IgD-negative memory B cell (primary cell): ENCODE data around the gene MLEC. TPM values are rescaled to one million over a fixed set of nuclear protein-coding genes. Genes with fewer than 3 reads are reported as not detected.

Experiments
- H3K27ac Mint-ChIP-seq, 3 donors: one replicate each; pipeline ENCODE4 v1.8.0; 2020 to 2022; ENCODE audit warnings: mild to moderate bottlenecking in 3 of 3, mixed read lengths in 3 of 3, moderate library complexity in 1 of 3
- H3K27me3 Mint-ChIP-seq: one replicate; pipeline ENCODE4 v1.8.0; 2021; ENCODE audit warnings: mixed read lengths
- H3K36me3 Mint-ChIP-seq: one replicate; pipeline ENCODE4 v1.8.0; 2020; ENCODE audit warnings: mild to moderate bottlenecking, mixed read lengths
- H3K4me1 Mint-ChIP-seq, 3 donors: one replicate each; pipeline ENCODE4 v1.8.0; 2020 to 2022; ENCODE audit warnings: mixed read lengths in 3 of 3, mild to moderate bottlenecking in 1 of 3
- H3K4me3 Mint-ChIP-seq, 4 donors: one replicate each; pipeline ENCODE4 v1.8.0; 2020 to 2022; ENCODE audit warnings: mild to moderate bottlenecking in 4 of 4, mixed read lengths in 4 of 4, moderate library complexity in 3 of 4
- H3K9me3 Mint-ChIP-seq, 3 donors: one replicate each; pipeline ENCODE4 v1.8.0; 2020 to 2021; ENCODE audit warnings: mixed read lengths in 3 of 3, mild to moderate bottlenecking in 1 of 3
- polyA plus RNA-seq: library from polyadenylated mRNA; unstranded; fragments of 300-500 nt; fragmentation: Illumina TruSeq; gene quantifications from one replicate; pipeline ENCODE4 v1.2.3, GENCODE V29; 2021

MLEC gene, protein sequence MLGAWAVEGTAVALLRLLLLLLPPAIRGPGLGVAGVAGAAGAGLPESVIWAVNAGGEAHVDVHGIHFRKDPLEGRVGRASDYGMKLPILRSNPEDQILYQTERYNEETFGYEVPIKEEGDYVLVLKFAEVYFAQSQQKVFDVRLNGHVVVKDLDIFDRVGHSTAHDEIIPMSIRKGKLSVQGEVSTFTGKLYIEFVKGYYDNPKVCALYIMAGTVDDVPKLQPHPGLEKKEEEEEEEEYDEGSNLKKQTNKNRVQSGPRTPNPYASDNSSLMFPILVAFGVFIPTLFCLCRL
- polyA plus RNA-seq = 64.3 TPM

DNA sequence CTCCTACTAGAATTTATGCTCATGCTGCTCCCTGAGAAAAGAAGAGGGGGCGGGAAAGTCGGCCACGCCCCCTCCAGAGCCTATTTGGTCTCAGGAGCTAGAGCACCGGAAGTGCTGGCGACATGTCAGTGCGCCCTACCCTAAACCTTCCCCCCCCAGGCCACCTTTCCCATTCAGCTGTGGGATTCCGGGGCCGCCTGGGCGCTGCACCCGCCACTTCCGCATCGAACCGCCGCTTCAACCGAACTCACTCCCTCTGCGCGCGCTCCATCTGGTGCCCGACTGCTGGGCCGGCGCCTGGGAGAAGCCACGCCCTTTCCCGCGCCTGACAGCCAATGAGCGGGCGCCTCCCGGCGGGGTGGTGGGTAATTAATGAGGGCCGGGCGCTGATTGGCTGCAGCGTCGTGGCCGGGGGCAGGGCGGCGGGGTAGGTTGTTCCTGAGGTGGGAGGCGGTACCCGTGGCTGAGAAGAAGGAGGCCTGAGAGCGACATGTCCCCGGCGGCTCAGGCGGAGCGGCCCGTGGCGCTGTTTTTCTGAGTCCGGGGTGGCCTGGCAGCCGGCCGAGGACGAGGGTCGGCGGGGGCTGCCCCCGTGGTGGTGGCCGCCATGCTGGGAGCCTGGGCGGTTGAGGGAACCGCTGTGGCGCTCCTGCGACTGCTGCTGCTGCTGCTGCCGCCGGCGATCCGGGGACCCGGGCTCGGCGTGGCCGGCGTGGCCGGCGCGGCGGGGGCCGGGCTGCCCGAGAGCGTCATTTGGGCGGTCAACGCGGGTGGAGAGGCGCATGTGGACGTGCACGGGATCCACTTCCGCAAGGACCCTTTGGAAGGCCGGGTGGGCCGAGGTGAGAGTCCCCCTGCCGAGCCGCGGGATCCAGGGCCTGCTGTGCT, at the start of gene MLEC:
MLEC (plus strand) TSS at position 460 of the 888 bp plus-strand sequence; CDS start at position 608, 148 bp downstream.
- H3K9me3 Mint-ChIP-seq = peaks cover 0 to 4% (median 0%) of the 10 kb centered on the region in 3 donors
- H3K4me3 Mint-ChIP-seq = peak within 1 kb of the TSS; percentile 89 to 97 (median 95)
- peaks cover 27 to 34% (median 29%) of the 10 kb centered on the region in 3 donors for H3K4me1 Mint-ChIP-seq
- no peaks in the 10 kb centered on the region for H3K27me3 Mint-ChIP-seq
- H3K36me3 Mint-ChIP-seq = no peaks in the 10 kb centered on the region
- peak within 1 kb of the TSS; percentile 94 to 97 (median 96) for H3K27ac Mint-ChIP-seq

DNA sequence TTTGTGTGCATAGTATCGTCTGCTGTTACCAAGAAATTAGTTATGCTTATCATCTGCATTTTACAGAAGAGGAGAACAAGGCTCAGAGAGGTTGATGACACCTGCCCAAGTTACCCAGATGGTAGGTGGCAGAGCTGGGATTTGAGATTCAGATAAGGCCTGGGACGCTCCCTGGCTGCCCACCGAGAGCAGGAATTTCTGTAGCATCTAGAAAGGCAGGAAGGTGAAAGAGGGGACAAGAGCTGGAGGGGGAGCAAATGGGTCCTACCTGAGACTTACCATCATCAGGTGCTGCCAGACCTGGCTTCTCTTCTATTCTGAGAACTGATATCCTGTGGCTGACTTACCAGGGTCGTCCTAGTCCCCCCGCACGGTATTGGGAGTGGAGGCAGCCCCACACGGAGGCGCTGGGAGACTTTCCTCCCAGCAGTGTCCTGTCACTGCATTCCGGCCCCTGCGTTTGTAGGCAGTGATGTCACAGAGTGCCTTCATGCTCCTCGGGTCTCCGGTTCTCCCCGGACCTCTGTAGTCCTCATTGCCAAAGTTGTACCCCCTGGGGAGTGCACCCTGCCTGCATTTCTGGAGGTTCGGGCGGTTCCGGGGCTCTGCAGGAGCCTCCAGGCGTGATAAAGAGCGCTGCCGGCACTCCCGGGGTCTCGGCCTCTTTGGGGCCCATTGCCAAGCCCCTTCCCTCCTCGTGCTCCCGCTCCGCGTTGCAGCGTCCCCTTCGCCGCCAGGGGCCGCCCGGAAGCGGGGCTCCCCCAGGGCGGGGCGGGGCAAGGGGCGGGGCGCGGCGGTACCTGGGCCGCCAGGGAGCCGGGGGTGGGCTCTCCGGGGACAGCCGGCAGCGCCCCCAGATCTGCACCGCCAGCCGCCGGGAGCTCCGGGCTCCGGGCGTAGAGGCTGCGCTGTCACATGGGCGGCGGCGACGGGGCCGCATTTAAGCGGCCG, 46.9 kb upstream of the MLEC start, which contains the start of gene CABP1:
CABP1 (plus strand) TSS at position 856 of the 951 bp plus-strand sequence; CDS start at position 916, 60 bp downstream.
- Mint-ChIP-seq H3K4me1 (peaks cover 4 to 9% (median 5%) of the 10 kb centered on the region in 3 donors), H3K9me3 (no peaks in the 10 kb centered on the region), H3K27me3 (peaks cover 39% of the 10 kb centered on the region), H3K36me3 (peaks cover 3% of the 10 kb centered on the region), H3K4me3 (peak within 1 kb of the TSS; percentile 72 to 90 (median 84)), H3K27ac (no peak within 1 kb of the TSS)

DNA sequence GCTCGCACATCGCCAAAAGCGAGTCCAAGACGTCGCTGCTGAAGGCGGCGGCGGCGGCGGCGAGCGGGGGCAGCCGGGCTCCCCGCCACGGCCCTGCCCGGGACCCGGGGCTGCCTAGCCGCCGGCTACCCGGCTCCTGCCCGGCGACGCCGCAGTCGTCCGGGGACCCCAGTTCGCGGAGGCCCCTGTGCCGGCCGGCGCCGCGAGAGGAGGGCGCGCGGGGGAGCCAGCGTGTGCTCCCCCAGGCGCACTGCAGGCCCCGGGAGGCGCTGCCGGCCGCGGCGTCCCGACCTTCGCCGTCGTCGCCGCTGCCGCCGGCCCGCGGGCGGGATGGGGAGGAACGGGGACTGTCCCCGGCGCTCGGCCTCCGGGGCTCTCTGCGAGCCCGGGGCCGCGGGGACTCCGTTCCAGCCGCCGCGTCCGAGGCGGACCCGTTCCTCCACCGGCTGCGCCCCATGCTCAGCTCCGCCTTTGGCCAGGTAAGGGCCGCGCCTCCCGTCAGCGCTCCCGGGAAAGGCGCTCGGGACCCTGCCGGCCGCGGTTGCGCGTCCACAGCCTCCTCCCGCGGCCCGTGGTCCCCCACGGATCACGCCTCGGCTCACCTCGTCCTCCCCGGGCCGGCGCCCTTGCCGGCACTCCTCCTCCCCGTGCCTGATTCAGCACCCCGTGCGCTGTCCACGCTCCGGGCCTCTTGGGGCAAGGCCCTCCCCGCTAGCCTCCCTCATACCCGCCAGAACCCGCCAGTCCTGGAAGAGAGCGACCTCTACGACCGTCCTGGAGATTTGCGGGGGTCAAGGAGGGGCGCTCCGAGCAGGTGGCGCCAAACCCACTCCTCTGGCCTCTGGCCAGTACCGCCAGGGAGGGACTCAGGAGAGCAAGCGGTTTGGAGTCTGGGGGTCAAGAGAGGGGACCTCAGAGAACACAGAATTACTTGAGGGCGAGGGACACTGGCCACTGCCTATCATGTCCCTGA, 45.8 kb upstream of the MLEC start:
- H3K4me3 Mint-ChIP-seq = peak overlapping the region; percentile 41 to 90 (median 77)
- no peak overlapping the region for H3K27ac Mint-ChIP-seq
- peaks cover 46% of the 10 kb centered on the region for H3K27me3 Mint-ChIP-seq
- H3K4me1 Mint-ChIP-seq = peaks cover 4 to 9% (median 5%) of the 10 kb centered on the region in 3 donors
- H3K36me3 Mint-ChIP-seq = peaks cover 3% of the 10 kb centered on the region
- no peaks in the 10 kb centered on the region for H3K9me3 Mint-ChIP-seq

DNA sequence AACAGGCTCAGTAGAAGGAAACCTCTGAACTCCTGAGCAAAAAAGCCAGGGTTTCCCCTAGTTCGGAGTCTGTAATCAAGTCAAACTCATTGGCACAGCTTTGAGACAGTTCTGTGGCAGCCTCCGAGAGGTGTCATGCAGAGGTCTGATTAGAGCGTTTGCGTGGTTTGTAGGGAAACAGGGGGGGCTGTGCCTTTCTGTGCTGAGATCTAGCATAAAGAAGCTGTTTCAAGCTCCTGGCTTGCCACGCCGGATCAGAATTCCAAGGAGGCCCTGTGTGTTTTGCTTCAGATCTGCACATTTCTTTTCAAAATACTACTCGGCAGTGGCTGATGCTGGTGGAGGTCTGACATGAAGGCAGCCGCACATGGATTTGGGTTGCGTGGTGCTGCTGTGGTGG, 44.8 kb upstream of the MLEC start:
- H3K27ac Mint-ChIP-seq = no peak overlapping the region
- peaks cover 7 to 10% (median 8%) of the 10 kb centered on the region in 3 donors for H3K4me1 Mint-ChIP-seq
- no peaks in the 10 kb centered on the region for H3K36me3 Mint-ChIP-seq
- peak overlapping the region; percentile 44 to 82 (median 75) for H3K4me3 Mint-ChIP-seq
- H3K27me3 Mint-ChIP-seq = peaks cover 50% of the 10 kb centered on the region
- H3K9me3 Mint-ChIP-seq = no peaks in the 10 kb centered on the region

DNA sequence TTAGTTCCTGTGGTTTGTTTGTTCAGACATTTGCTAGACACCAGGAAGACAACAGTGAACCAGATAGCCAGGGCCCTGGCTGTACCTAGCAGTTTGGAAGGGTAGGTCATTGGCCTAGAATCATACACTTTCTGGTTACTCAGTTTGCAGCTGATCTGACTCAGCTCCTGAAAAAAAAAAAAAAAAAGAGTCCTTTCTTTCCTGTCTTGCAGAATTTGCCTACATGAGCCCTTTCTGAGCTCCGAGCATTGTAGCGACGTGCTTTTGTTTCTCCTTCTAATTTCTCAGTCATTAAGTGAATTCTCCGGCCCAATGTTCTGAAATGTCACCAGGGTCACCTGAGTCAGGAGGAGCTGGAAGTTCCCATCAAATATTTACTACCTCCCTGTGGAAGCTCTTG, 44.1 kb upstream of the MLEC start:
- Mint-ChIP-seq H3K4me1 (peaks cover 7 to 11% (median 10%) of the 10 kb centered on the region in 3 donors), H3K27ac (no peak overlapping the region), H3K27me3 (peaks cover 45% of the 10 kb centered on the region), H3K4me3 (peak overlapping the region in 3 of 4 donors; percentile 13 to 70 (median 37)), H3K36me3 (no peaks in the 10 kb centered on the region), H3K9me3 (no peaks in the 10 kb centered on the region)

DNA sequence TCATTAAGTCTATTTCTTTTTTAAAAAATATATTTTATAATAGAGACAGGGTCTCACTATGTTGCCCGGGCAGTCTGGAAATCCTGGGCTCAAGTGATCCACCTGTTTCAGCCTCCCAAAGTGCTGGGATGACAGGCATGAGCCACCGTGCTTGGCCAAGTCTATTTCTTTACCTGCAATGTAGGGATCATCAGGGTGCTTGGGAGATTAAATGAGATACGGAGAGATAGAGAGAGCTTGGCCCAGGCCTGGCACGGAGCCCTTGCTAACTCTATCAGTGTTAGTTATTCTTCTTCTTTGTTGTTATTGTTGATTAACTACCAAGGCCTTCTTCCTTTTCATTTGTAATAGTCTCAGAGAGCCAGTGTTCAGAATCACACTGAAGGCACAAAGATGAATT, 43.4 kb upstream of the MLEC start:
- no peak overlapping the region for H3K4me3 Mint-ChIP-seq
- H3K27me3 Mint-ChIP-seq = peaks cover 45% of the 10 kb centered on the region
- no peaks in the 10 kb centered on the region for H3K36me3 Mint-ChIP-seq
- H3K27ac Mint-ChIP-seq = no peak overlapping the region
- no peaks in the 10 kb centered on the region for H3K9me3 Mint-ChIP-seq
- peaks cover 13 to 16% (median 15%) of the 10 kb centered on the region in 3 donors for H3K4me1 Mint-ChIP-seq

DNA sequence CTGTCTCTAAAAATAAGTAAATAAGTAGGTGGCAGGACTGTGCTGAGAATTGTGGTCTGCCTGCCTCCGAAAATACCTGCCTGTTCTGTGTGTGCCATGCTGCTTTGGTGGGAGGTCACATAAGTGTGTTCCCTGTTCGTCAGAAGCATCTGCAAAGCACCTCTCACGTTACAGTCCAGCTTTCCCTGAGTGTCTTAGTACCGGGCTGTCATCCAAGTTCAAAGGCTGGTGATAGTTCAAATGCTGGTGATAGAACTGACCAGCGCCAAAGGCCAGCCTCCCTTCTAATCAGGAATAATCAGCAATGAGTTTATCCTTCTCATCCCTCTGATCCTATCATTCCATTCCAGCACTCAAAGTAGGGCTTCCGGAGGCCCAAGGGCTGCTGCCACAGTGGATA, 40.9 kb upstream of the MLEC start:
- peaks cover 0 to 1% (median 0%) of the 10 kb centered on the region in 3 donors for H3K9me3 Mint-ChIP-seq
- no peaks in the 10 kb centered on the region for H3K36me3 Mint-ChIP-seq
- peaks cover 61% of the 10 kb centered on the region for H3K27me3 Mint-ChIP-seq
- H3K4me3 Mint-ChIP-seq = no peak overlapping the region
- no peak overlapping the region for H3K27ac Mint-ChIP-seq
- H3K4me1 Mint-ChIP-seq = peaks cover 12 to 22% (median 19%) of the 10 kb centered on the region in 3 donors

DNA sequence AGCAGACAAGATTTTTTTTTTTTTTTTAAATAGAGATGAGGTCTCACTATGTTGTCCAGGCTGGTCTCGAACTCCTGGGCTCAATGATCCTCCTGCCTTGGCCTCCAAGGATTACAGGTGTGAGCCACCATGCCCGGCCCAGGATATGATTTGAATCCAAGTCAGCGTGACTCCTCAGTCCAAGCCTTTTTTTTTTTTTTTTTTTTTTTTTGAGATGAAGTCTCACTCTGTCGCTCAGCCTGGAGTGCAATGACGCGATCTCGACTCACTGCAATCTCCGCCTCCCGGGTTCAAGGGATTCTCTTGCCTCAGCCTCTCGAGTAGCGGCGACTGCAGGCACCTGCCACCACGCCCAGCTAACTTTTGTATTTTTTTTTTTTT, 39.6 kb upstream of the MLEC start:
- Mint-ChIP-seq H3K27me3 (peaks cover 55% of the 10 kb centered on the region), H3K9me3 (peaks cover 0 to 1% (median 0%) of the 10 kb centered on the region in 3 donors), H3K4me1 (peaks cover 12 to 19% (median 19%) of the 10 kb centered on the region in 3 donors), H3K4me3 (no peak overlapping the region), H3K36me3 (peaks cover 2% of the 10 kb centered on the region), H3K27ac (no peak overlapping the region)

DNA sequence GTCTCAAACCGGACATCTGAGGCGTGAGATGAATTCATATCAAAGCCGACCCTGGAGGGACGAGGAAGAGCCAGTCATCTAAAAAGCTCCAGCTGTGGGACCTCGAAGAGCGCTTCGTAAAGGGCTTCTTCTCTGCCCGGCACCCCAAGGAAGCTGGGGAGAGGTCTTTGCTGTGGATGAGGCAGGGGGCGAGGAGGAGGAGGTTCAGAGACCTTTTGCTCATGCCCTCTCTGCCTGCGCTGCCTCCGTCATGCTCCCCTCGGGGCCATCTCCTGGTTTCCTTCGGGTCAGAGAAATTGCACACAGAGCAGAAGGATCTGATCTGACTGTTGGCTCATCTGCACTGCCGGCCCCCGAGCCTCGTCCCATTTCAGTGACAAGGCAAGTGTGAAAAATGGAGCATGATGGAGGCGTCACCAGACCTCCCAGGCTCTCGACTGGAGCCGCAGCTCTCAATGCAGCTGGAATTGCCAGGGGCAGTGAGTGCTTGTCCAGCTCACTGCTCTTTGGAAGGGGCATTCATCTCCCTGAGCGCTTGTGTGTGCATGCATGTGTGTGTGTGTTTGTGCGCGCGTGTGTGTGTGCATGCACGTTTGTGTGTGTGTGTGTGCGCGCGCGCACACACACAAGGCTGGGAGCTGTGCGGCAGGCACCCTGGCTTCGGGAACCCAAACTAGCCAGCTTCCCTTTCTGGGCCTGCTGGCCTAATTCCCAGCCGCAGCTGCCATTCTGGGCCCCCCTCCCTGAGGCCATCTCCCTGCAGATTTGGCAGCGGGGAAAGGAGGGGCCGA, 37.3 kb upstream of the MLEC start:
- Mint-ChIP-seq H3K36me3 (peaks cover 2% of the 10 kb centered on the region), H3K27ac (peak overlapping the region in 1 of 3 donors; percentile 47), H3K9me3 (peaks cover 0 to 1% (median 0%) of the 10 kb centered on the region in 3 donors), H3K27me3 (peaks cover 52% of the 10 kb centered on the region), H3K4me3 (peak overlapping the region in 2 of 4 donors; percentile 74 to 89), H3K4me1 (peaks cover 12 to 19% (median 19%) of the 10 kb centered on the region in 3 donors)

DNA sequence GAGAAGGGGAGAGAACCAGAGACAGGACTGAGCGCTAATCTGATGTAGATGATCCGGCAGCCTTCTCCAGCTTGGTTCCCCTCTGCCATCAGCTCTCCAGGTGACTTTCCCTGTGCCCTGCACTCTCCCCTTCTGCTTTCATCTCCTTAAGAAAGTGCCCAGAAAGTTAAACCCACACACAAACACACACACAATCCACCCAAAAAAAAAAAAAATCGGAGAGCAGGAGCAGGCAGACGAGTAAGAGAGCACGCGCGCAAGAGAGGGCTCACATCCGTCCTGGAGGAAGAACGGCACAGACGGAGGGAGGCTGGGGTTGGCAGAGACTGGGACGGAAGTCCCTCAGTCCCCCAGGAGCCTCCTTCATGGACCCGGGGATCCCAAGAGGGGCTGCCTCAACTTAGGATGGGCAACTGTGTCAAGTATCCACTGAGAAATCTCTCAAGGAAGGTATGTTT, 36.7 kb upstream of the MLEC start:
- H3K9me3 Mint-ChIP-seq = peaks cover 0 to 1% (median 0%) of the 10 kb centered on the region in 3 donors
- peaks cover 2% of the 10 kb centered on the region for H3K36me3 Mint-ChIP-seq
- peaks cover 49% of the 10 kb centered on the region for H3K27me3 Mint-ChIP-seq
- no peak overlapping the region for H3K27ac Mint-ChIP-seq
- H3K4me3 Mint-ChIP-seq = no peak overlapping the region
- peaks cover 12 to 19% (median 19%) of the 10 kb centered on the region in 3 donors for H3K4me1 Mint-ChIP-seq

DNA sequence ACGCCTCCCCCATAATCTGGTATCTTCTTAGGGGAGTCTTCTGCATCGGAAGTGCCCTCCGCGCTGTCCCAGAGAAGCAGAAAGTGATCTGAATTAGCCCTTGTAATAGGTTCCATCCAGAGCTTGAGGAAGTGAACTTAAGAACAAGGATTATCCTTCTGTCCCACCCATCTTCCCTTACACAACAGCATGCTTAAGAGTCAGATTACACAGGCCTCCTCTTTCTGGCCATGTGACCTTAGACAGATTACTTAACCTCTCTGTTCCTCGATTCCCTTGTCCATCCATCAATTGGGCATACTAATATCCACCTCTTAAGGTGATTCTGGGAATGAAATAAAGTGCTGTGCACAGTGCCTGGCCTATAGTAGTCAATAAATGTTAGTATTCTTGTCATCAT, 35.1 kb upstream of the MLEC start:
- Mint-ChIP-seq H3K4me3 (no peak overlapping the region), H3K4me1 (peaks cover 12 to 18% (median 17%) of the 10 kb centered on the region in 3 donors), H3K36me3 (peaks cover 2% of the 10 kb centered on the region), H3K9me3 (peaks cover 0 to 1% (median 0%) of the 10 kb centered on the region in 3 donors), H3K27me3 (peaks cover 38% of the 10 kb centered on the region), H3K27ac (no peak overlapping the region)

DNA sequence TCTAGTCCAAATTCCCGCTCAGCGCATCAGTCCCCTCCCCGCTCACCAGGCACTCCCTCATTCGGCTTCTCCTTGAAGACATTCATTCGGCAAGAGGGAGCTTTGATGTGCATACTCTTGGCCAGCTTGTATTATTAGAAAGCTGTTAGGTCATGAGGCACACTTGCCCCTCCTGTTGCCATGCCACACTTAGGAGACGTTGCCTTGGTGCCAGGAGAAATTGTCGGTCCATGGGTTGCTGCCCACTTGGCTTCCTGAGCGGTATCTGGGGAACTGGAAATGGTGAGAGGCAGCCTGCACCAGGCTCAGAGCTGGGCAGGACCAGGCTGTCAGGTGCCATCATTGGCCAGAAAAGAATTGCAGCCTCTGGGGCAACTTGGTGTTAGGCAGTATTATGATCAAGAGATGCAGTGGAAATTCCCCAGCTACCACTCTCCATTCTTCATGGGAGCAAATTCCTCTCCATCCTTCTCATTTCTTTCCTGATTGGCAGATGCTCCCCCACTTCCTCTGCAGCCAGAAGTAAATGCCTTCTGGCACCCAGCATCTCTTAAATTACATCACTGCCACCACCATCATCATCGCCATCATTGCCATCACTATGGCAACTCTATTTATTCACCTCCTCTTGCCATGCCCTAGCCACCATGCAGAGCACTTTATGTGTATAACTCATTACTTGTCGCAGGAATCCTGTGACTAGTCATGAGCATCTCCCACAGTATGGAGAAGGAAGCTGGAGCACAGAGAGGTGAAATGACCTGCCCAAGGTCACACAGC, 34.1 kb upstream of the MLEC start:
- peaks cover 0 to 1% (median 0%) of the 10 kb centered on the region in 3 donors for H3K9me3 Mint-ChIP-seq
- H3K4me1 Mint-ChIP-seq = peaks cover 12 to 13% (median 13%) of the 10 kb centered on the region in 3 donors
- peaks cover 38% of the 10 kb centered on the region for H3K27me3 Mint-ChIP-seq
- H3K36me3 Mint-ChIP-seq = peaks cover 2% of the 10 kb centered on the region
- H3K27ac Mint-ChIP-seq = peak overlapping the region in 1 of 3 donors; percentile 73
- no peak overlapping the region for H3K4me3 Mint-ChIP-seq
